Stimulated activated CD4-positive, alpha-beta T cell treated with anti-CD3 and anti-CD28 coated beads, Interleukin-1b, Interleukin-23, amount 100 ng/mL, for 48 hours (primary cell): ENCODE results near the gene SECISBP2L.

Source experiments
- DNase-seq: peaks from one replicate; pipeline ENCODE4 v3.0.0-alpha.2; 2020

The SECISBP2L gene

DNA sequence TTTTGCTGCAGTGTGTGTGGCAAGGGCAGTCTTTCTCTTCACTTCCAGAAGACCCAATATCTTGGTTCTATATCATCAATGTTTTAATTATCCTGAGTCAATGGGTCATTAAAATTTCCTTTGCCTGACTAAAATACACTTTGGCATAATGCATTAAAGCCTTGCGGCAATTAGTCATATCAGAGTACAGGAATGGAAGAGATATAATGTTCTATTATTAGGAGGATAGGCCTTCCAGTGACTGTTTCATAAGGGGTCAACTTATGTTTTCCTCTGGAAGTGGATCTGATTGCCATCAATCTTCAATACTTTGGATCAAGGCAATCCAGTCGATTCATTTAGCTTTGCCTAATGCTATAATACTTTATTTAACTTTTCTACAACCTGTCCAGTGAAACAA lies 9.4 kb upstream of the SECISBP2L start:
- DNase-seq: no peak

DNA sequence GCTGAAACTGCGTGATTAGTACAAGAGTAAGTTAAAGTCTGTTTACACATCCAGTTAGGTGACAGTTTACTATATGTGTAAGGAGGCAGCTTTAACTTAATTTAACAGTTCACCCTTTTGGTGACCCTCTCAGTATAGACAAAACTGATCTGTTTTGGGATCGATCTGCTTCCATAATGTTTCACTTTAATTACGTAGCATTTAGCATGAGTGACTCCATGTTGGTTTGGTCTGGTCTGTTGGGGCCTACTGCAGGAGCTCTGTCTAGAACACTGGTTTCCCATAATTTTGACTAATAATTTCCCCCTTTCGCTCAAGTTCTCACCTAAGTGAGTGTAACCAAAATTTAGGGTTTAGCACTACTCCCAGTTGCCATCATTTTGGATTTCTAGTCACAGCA lies 6.4 kb upstream of the SECISBP2L start:
- no peak for DNase-seq

DNA sequence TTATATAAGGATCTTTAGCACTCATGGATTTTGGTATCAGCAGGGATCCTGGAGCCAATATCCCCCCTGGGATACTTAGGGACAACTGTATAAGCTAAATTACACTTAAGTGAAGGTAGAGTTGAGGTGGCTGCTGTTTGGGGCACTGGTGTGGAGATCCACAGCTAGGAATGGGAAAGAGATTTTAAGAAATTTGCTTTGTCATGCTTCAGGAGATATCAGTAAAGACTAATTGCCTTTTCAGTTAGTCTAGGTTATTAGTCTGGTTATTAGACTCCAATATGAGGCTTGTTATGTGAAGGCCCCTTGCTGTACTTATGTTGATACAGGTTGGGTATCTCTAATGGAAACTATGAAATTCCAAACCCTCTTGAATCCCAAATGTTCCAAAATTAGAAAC lies 1.2 kb upstream of the SECISBP2L start:
- DNase-seq: no peak

DNA sequence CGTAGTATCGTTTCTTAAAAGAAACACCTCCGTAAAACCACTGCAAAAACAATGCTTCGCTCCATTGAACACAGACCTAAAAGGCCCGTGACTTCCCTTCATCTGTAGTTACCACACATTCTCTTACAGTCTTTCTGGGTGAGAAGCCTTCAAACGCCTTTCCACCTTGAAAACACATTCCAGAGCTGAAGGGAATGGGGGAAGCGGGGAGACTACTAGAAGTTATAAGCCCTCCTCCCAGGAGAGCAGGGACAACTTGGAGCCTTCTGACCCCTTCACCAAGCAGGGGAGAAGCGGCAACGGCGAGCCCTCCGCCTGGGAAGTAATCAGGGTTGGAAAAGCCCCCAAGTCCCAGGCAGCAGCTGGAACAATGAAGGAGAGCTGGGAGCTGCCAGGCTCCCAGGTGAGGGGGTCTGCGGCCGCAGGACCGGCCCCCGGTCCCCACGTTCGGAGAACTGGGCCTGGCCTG lies 461 bp downstream of the SECISBP2L start:
- DNase-seq: no peak

DNA sequence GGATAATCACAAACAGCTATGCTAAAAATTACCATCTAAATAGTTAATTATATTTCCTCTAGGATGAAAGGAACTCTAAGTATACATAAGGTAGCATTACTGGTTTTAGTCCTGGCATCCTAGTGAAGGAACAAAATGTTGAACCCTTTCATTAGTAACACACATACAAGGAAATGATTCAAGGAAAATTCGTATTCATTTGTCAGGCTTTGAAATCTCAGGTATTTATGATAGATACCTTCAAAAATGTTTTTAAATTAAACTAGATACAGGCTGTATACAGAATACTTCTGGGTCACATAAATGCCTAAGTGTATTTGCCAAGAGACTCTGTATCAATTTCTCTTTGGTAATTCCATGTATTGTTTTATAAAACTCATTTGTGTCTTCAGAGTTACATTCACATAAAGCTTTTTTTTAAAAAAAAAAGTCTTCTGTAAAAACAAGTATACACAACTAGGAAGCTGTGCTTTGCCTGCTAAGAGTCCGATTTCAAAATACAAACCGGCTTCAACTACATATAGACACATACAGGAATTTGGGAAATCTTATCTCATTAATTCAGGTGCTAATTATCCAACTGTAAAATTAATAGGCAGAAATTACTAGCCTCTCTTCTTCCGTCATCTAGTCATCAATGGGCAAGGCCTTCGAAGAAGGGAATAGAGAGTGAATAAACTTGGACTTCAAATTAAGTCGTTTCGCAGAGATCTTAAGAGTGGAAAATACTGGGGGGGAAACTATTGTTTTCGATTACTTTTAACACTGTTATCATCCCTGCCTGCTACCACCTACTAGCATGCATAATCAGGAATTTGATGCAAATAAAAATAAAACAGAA lies 1.3 kb downstream of the SECISBP2L start:
- no peak for DNase-seq

DNA sequence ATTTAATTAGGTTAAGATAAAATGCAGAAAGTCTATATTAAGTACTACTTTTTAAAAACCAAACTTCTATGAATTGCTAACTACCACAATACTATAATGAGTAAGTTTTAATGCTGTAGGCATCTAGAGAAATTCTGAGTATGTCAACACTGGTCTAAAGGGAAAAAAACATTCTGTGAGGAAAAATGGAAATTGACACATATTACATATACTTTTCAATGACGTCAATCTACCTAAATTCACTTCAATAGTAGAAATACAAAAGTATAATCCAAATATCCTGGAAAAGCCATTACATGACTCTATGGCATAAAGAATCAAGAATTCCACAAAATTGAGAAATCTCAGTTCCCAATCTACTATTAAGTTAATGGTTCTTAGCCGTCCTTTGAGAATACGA lies 2.2 kb downstream of the SECISBP2L start:
- no peak for DNase-seq

DNA sequence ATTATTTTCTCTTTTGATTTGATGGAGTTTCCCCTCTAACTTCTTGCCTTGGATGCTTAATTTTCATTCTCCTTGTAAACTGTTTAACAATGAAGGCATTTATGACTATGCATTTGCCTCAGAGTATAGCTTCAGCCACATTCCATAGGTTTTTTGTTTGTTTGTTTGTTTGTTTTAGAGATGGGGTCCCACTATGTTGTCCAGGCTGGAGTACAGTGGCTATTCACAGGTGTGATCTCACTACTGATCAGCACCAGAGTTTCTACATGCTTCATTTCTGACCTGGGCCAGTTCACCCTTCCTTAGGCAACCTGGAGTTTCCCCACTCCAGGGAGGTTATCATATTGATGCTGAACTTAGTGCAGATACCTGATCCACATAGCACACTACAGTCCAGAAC lies 4.1 kb downstream of the SECISBP2L start:
- no peak for DNase-seq

DNA sequence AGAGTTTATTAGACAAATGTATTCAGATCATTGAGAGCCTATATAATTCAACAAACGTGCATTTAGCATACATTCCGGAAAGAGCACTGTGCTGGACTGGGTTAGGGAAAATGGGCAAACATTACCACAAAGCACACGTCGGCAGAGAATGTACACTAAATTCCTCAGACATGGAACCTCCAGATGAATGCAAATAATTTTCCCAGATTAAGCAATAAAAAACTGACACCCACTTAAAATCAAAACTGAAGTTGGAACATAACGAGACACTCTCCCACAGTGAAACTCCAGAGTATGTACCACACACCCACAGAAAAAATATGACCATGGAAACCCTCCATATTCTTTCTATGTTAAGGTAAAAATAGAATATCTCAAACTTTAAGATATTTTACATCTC lies 4.8 kb downstream of the SECISBP2L start:
- DNase-seq: no peak

DNA sequence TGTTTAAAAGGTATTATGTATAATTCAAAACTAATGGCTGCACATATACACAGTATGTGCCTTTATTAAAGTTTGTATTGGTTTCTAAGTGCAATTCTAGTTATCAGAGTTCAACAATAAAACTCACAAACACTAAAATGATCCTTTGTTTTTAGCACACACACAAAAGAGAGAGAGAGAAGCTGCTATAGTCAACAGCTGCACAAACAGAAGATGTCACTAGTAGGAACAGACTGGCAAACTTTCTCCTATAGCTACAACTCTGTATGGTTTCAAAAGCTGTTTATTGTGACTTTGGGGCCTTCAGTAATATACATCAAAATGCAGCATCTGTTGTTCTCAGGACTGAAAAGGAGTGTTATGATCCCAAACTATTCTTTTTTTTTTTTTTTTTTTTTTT lies 6.1 kb downstream of the SECISBP2L start:
- no peak for DNase-seq

DNA sequence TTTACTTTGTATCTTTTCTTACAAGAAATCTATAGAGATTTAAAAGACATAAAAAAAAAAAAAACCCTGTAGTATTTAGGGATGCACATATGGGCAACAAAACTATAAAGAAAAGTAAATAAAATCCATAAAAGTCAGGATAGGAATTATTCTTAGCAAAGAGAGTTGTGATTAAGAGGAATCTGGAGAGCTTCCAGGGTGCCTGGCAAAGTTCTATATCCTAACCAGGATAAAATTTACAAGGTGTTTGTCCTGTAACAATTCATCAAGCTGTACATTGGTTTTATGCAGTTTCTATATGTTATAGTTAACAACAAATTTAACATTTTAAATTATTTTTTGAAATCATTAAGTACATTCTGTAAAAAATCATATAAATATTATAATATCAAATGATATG lies 7.9 kb downstream of the SECISBP2L start:
- no peak for DNase-seq

DNA sequence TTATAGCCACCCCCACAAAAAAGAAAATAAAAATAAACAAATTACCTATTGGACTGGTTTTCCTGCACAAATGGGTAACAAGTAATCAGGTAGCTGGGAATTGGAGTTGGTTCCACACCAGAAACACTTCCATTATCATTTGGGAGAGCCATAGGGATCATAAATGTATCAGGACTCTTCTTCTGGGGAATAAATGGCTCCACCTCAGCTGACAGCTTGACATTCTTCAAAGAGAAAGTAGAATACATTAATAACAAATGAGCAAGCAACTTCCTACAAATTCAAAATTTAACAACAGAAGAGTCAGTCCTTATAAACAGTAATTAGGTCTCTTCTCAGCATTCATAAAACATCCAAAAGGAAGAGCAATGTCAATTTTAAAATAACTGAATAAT lies 8.7 kb downstream of the SECISBP2L start:
- no peak for DNase-seq

DNA sequence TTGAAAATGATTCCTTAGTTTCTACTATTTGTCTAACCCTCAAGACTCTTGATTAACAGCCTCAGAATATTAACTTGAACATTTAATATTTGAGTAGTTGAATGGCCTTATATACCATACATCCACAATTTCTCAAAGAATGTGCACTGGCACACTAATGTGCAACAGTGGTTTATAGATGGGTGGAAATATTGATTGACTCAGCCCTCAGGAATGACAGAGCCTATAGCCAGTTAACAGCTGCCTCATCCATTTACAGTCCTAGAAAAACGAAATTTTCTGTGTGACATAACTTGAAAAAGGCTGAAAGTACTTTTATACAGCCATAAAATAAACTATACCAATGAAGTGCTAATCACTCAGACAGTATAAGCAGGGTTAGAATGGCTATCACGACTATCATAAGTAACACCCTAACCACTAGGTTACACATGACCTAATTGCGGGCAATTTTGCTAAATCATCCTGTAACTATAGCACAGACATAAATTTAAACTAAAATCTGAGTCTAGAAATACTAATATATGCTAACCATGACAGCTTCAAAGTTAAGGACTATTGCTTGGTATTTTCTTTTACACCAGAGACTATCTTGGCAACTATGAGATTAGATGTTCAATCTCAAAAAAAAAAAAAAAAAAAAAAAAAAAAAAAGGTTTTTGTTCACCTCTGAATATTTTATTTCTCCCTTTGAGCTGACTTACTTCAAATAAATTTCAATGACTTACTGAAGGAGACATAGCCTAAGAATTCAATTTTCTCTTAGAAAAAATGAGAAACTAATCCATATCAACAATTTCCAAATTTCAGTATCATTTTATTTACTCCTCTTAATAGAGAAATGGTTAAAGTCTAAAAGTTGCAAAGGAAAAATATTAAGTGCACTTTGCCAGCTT lies 9.3 kb downstream of the SECISBP2L start:
- DNase-seq: no peak

DNA sequence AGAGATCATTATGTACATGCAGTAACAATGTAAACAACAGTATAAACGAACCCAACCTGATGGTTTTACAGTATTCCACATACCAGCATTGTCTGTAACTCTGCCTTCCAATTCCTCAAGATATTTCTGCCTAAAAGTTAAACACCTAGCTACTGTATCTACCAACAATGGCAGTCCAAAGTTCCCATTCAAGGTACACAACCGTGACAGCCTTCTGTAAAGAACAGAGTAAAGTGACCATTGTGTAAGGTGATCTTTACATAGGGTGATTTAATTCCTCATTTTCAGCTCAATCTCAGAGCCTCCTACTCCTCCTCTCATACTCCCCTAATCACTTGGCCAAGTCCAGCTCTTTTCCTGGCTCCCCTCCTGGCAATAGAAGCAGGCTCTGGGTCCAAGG lies 10.4 kb downstream of the SECISBP2L start:
- DNase-seq: no peak

DNA sequence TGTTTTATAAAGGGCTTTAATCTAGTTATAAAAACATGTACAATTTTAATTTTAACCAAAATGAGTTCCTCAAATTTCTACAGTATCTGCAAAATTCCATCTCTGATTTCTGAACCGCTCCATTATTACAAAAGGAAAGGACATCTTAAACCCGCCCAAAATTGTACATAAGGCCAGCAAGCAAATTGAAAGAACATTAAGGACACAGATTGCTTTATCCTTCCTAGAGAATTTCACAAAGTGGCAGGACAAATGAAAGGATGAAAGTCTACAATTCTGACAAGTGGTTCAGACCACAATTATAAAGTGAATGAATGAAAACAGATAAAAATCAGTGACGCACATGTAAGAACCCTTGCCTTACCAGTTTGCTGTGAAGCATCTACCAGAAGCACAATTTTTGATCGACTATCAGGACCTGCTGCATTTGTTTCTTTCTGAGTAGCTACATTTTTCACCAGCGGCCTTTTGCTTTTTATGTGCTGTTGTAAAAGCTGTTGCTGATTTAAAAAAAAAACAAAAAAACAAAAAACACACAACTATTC lies 13.6 kb downstream of the SECISBP2L start:
- no peak for DNase-seq

DNA sequence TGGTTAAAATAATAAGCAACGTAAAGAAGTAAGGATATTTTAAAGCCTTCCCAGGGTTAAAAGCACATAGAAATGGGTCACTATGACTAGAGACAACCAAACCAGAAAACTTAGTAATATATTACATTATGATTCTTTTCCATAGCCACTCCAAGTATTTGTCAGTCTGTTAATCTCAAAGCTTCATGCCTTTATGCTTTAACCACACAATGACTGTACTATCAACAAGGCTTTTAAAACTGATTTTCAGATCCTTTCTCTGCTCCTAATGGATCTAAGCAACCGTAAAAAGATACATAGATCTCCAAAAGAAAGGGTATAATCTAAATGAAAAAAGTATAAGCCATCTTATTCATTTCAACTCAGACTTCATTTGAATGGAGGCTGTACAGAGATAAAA lies 14.4 kb downstream of the SECISBP2L start:
- DNase-seq: no peak

DNA sequence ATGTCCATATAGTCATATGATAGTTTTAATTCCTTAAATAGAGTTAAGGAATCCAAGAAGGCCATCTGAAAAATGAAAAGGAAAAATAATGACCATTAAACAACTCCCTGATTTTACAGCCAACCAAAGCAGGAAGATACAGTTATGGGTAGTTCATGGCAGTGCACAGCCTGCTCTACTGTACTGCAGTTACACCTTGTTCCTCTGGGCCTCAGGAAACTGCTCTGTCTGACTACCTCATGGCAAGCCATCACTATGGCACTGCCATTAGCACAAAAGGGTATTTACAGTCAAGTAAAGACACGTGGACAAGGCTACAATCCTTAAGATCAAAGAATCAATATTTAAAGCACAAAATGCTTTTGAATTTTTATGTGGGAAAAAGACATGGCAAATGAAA lies 19.5 kb downstream of the SECISBP2L start:
- no peak for DNase-seq

DNA sequence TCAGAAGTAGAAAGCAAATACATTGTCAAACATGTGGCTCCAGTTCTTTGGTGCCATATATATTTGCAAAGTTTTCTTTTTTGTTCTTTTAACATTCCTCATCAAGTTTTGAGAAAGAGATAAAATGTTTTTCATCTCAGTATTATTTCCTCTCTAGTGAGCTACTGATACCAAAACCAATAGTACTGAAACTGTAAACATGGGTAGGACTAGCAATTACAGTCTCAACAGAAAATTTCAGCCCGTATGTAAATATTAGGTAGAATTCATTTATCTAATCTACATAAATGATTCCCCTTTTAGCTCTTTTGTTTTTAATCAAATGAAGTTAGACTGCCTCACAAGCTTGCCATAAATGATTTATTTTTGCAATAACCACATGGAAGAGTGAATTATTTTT lies 21.4 kb downstream of the SECISBP2L start:
- no peak for DNase-seq

DNA sequence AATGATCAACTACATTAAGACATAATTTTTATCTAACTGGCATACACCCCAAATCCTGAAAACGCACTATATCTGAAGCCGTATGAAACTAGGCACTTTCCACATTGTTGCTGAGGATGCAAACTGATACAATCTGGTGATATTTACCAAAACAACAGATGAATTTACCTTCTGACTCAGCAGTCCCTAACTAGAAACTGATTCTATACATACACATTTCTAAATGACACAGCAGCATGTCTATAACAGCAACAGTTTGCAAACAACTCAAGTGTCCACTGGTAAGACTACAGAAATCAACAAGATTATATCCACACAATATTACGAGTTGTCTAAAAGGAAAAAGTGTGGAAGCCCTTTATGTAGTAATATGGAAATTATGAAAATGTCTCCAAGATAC lies 22.9 kb downstream of the SECISBP2L start:
- DNase-seq: no peak

DNA sequence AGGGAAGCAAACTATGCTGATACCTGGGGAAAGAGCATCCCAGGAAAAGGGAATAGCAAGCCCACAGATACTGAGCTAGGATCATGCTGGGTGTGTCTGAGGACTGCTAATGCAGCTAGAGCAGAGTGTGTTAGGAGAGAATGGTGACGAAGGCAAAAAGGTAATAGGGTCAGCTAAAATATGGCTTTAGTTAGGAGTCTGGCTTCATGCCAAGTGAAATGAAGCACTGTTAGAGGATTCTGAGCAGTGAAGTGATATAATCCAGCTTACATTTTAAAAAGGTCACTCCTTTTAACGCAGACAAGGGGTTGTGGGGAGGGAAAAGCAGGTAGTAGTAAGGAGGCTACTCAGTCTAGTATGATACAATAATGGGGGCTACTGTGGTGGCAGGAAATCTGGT lies 30.4 kb downstream of the SECISBP2L start:
- no peak for DNase-seq

DNA sequence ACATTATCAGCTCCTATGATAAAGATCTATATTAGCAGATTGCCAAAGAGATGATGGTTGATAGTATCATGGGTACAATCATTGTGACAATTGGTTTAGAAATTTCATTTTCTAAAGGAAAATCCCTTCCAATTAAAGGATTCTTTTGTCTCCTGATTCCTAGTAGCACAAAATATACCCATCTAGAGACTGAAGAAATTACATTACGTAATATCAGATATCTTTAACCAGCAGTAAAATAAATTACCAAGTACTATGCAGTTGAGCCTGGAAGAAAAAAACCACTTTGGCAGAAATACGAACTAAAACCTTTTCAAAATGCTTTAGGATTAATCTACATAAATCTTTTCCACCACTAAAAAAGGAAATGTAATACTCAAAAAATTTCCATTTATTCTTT lies 46.9 kb downstream of the SECISBP2L start:
- DNase-seq: no peak

DNA sequence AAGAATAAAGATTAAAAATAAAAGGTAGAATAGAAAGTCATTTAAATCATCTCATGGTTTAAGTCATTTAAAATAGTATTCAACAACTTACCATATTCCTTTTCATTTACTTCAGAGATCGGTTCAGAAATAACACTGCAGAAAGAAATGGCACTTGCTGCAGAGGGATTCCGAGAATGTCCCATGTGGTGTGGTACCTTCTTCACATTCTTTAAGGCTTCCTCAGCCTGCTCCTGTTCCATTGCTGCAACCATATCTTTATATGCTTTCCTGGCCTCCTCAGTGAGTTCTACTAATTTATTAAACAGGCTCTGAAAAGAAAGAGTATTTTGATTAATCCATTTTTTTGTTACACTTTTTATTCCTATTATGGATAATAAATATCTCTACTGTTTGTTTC lies 50.0 kb downstream of the SECISBP2L start:
- no peak for DNase-seq

DNA sequence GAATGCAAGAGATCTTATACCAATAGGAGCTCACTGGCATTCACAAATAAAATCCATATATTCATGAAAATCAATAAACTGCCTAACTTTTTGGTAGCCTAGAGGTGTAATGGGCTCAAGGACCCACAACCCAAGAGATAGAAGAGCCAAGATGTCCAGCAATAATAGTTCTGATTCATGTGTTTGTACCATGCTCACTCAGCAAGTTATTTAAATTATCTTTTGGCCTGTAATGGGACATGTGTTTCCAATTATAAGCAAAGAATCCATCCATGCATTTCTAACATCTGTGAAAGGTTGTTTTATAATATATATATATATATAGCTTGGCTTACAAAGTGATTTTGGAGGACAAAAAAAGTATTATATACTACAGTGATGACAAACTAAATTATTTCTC lies 52.9 kb downstream of the SECISBP2L start:
- DNase-seq: no peak

DNA sequence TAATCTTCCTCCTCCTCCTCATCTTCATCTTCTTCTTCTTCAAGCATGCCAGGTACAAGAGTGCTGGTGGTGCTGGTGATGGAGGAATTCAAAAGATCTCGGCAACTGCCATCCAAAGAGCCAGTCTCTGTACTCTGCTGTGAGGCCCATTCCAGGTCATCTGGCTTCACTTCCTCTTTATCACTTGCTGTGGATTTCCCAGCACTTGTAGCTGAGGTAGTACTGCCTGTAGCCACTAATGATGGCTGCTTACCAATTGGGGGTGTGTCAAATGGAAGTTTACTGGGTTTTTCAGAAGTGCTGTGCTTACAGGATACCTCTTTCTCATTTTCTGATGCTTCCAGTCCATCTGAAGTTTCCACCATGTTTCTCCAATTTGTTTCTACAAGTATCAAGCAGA lies 53.7 kb downstream of the SECISBP2L start:
- no peak for DNase-seq

DNA sequence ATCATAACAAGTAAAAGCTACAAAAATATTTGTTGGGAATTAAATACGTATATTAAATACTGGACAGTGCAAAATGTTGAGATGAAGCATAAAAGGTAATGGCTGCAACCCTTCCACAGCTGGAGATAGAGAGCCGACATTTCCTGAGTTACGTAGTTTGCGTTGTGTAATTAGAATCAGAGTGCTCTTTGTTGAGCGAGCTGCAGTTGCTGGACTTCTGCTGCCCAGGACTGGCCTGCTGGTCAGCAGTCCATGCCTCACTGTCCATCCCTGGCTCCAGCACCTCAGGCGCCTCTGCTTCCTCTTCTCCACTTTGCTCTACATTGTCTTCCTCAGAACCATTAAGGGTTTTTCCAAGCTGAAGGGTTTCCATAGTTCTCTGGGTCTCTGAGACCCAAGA lies 54.1 kb downstream of the SECISBP2L start:
- no peak for DNase-seq
